Measurements from ENCODE around the gene MED8. TPM values are rescaled to one million over a fixed set of nuclear protein-coding genes. Genes with fewer than 3 reads are reported as not detected.
A peak's percentile ranks its signal among the peaks of the same experiment; 100 is the strongest.

Gene MED8
- total and polyA plus RNA-seq, 9 of the 15 experiments (the other 6 are each of a cell fraction or from before 2014, with no cell fraction given): 23.0 to 120 (median 56.4) TPM

- TF ChIP-seq ZBTB2 (IDR thresholded peaks at IDR 0.05) (peak; percentile 26; the same call in 1 of the 2 replicates), TCF3 (CRISPR knock-in tag; IDR thresholded peaks at IDR 0.05) (peak; percentile 91), MAZ (CRISPR knock-in tag; conservative IDR thresholded peaks at IDR 0.05 in 1 of 2, IDR thresholded peaks at IDR 0.05 in 1 of 2) (0 out of 4 replicates have a peak, but pooled peaks of 1 of the 2 experiments have one; percentile 34), CCNT2 (IDR thresholded peaks at IDR 0.05; ENCODE audit: borderline replicate concordance, extremely low read depth, insufficient read length, low read depth, low read length) (peak; percentile 62), TBL1XR1 (IDR thresholded peaks at IDR 0.05; ENCODE audit: low read length in 2 of 2) (peak in 1 of 2 experiments; percentile 60; a peak in 1 of 4 replicates), SIRT6 (IDR thresholded peaks at IDR 0.05; ENCODE audit: low read depth, low read length) (no peak), GATAD2B (IDR thresholded peaks at IDR 0.05; ENCODE audit: borderline replicate concordance) (0 out of 2 replicates have a peak, but pooled peaks have one; percentile 46), DIDO1 (tag; IDR thresholded peaks at IDR 0.05; ENCODE audit: low read depth) (0 out of 2 replicates have a peak, but pooled peaks have one; percentile 22), ZNF316 (IDR thresholded peaks at IDR 0.05) (peak; percentile 69), MTA1 (IDR thresholded peaks at IDR 0.05; ENCODE audit: borderline replicate concordance) (0 out of 2 replicates have a peak, but pooled peaks have one; percentile 24), NR4A1 (CRISPR knock-in tag; IDR thresholded peaks at IDR 0.05) (no peak), NR4A1 (tag; IDR thresholded peaks at IDR 0.05) (0 out of 2 replicates have a peak, but pooled peaks have one; percentile 32), TAL1 (IDR thresholded peaks at IDR 0.05) (peak; percentile 90), PHB2 (IDR thresholded peaks at IDR 0.05; ENCODE audit: low read depth) (peak; percentile 79), STAT5A (IDR thresholded peaks at IDR 0.05; ENCODE audit: borderline replicate concordance, low read length) (peak; percentile 62; the same call in 1 of the 2 replicates), PML (IDR thresholded peaks at IDR 0.05; ENCODE audit: low read length) (peak; percentile 70; the same call in 1 of the 2 replicates), CBFA2T3 (IDR thresholded peaks at IDR 0.05) (peak; percentile 96), GATA2 (CRISPR knock-in tag; IDR thresholded peaks at IDR 0.05) (no peak; the same call in 1 of the 2 replicates), MTA2 (IDR thresholded peaks at IDR 0.05; ENCODE audit: low read depth) (peak; percentile 86), HDAC3 (IDR thresholded peaks at IDR 0.05; ENCODE audit: borderline replicate concordance, partially characterized antibody) (peak; percentile 26), PKNOX1 (IDR thresholded peaks at IDR 0.05) (peak; percentile 32; the same call in 1 of the 2 replicates), ID3 (CRISPR knock-in tag; IDR thresholded peaks at IDR 0.05) (no peak), ID3 (tag; IDR thresholded peaks at IDR 0.05) (peak; percentile 98), SMARCE1 (IDR thresholded peaks at IDR 0.05) (peak; percentile 16; the same call in 1 of the 2 replicates), NCOR1 (IDR thresholded peaks at IDR 0.05) (peak; percentile 93), HDAC1 (IDR thresholded peaks at IDR 0.05) (peak in 1 of 2 experiments; percentile 71; a peak in 2 of 4 replicates), C11orf30 (IDR thresholded peaks at IDR 0.05; ENCODE audit: low read depth) (peak; percentile 45; the same call in 1 of the 2 replicates)
Measured at GRCh38 chr1:43402089-43402865, 12.7 kb upstream of the MED8 start (continued).
